Omental fat pad (tissue), 4 donors: ENCODE results near the gene SLC4A5. TPM values are rescaled to one million over a fixed set of nuclear protein-coding genes. Genes with fewer than 3 reads are reported as not detected.

ENCODE experiments used
- ATAC-seq: fragments of 150-250 bp; one replicate; pipeline ENCODE4 v1.9.1; 2016; ENCODE audit warnings: mild to moderate bottlenecking, moderate library complexity; ENCODE audit not compliant: low FRiP score
- DNase-seq: peaks from one replicate; pipeline ENCODE4 v3.0.0-alpha.2; 2019; ENCODE audit warnings: low spot score
- total RNA-seq, 4 donors: library from RNA; depleted of rRNA; stranded (reverse); fragments of >200 nt; gene quantifications; one replicate each; pipeline ENCODE4 v1.1.0, GENCODE V29; 2016
- TF ChIP-seq, protein P1 (sequence below), 3 donors: fragments of 450-650 bp; IDR thresholded peaks; one replicate each; pipeline ENCODE4 v1.5.1; 2016 to 2017; ENCODE audit warnings: antibody characterized with exemption in 3 of 3, mild to moderate bottlenecking in 3 of 3, moderate library complexity in 2 of 3

Gene SLC4A5
- total RNA-seq, 4 donors from 2014 or later: 1.2 to 3.0 (median 1.6) TPM

- no peak for DNase-seq
- ATAC-seq: no peak
- TF ChIP-seq, protein P1, sequence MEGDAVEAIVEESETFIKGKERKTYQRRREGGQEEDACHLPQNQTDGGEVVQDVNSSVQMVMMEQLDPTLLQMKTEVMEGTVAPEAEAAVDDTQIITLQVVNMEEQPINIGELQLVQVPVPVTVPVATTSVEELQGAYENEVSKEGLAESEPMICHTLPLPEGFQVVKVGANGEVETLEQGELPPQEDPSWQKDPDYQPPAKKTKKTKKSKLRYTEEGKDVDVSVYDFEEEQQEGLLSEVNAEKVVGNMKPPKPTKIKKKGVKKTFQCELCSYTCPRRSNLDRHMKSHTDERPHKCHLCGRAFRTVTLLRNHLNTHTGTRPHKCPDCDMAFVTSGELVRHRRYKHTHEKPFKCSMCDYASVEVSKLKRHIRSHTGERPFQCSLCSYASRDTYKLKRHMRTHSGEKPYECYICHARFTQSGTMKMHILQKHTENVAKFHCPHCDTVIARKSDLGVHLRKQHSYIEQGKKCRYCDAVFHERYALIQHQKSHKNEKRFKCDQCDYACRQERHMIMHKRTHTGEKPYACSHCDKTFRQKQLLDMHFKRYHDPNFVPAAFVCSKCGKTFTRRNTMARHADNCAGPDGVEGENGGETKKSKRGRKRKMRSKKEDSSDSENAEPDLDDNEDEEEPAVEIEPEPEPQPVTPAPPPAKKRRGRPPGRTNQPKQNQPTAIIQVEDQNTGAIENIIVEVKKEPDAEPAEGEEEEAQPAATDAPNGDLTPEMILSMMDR (IDR thresholded peaks at IDR 0.05): no peak
Observed at GRCh38 chr2:74368499-74368898, 25.3 kb upstream of the SLC4A5 start.

DNA sequence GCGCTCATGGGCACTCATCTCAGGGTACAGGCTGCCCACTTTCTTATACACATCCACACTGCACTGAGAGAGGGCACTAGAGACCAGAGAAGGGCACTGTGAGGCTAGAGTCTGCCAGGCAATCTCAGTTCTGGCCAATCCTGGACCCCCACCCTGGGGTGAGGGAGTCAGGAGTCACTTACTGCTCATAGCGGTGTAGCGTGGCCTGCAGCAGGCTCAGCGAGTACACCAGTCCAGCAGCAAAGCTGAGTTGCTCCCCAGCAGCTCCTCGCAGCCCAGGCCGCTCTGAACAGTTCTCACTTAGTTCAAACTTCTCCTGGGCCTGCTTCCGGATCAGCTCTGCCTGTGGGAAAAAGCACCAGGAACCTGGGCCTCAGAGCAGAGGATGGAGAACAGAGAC lies 24.6 kb upstream of the SLC4A5 start:
- DNase-seq: no peak
- ATAC-seq: no peak
- TF ChIP-seq, protein P1 (IDR thresholded peaks at IDR 0.05): no peak

DNA sequence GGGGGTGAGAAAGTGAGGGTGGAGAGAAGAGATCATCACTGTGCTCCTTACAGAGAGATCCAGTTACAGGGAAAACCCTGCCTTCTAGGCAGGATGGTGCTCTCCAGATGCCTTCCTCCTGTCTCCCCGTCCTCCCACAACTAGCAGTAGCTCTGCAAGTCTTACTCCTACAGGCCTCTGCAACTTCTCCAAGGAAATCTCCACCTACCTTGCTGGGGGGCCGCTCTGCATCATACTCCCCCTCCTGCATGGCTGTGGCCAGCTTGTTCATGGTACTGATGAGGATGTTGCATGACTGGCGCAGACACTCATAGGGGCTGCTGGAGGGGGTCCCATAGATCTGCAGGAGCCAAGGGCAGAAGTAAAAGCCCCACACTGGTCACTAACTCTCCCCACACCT lies 22.8 kb upstream of the SLC4A5 start:
- TF ChIP-seq, protein P1 (IDR thresholded peaks at IDR 0.05): no peak
- ATAC-seq (no peak), DNase-seq (no peak)

GRCh38 chr2:74364533-74365505 lies 21.6 kb upstream of the SLC4A5 start:
- ATAC-seq (no peak), DNase-seq (no peak)
- TF ChIP-seq, protein P1 (IDR thresholded peaks at IDR 0.05): no peak

- TF ChIP-seq, protein P1 (IDR thresholded peaks at IDR 0.05): no peak
- ATAC-seq: no peak
- no peak for DNase-seq
Observed at GRCh38 chr2:74361327-74361726, 18.1 kb upstream of the SLC4A5 start.

DNA sequence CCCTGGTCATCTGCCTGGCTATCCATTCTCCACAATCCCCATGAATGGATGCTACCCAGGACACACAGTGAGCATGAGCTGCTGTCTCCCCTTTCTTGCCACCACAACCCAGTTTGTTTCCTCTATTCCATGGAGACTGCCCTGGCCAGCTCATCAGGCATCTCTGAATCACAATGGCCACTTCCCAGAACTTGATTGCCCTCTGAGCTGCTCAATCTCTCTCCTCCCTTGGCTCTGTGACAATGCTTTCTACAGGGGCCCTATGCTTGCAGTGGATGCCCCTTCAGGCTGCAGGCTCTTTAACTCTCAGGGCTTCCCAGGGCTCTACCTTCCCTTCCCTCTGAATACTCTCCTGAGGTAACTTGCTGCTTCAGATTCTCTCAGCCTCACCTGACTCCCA lies 14.4 kb upstream of the SLC4A5 start:
- DNase-seq (no peak), ATAC-seq (no peak)
- TF ChIP-seq, protein P1 (IDR thresholded peaks at IDR 0.05): no peak

- no peak for ATAC-seq
- DNase-seq: no peak
- TF ChIP-seq, protein P1 (IDR thresholded peaks at IDR 0.05): no peak
Observed at GRCh38 chr2:74349889-74350288, 6.7 kb upstream of the SLC4A5 start.
